Subcutaneous adipose tissue (tissue), 4 donors: Measurements from ENCODE around the gene CCDC59. TPM values are rescaled to one million over a fixed set of nuclear protein-coding genes. Genes with fewer than 3 reads are reported as not detected.

ENCODE experiments used
- total RNA-seq, 4 donors: library from RNA; depleted of rRNA; stranded (reverse); fragments of >200 nt; gene quantifications; one replicate each; pipeline ENCODE4 v1.1.0, GENCODE V29; 2016
- TF ChIP-seq, protein P1 (sequence below): fragments of 450-650 bp; IDR thresholded peaks from one replicate; pipeline ENCODE4 v1.5.1; 2016; ENCODE audit warnings: low read depth, mild to moderate bottlenecking, control low read depth, antibody characterized with exemption, moderate library complexity

The CCDC59 gene, protein sequence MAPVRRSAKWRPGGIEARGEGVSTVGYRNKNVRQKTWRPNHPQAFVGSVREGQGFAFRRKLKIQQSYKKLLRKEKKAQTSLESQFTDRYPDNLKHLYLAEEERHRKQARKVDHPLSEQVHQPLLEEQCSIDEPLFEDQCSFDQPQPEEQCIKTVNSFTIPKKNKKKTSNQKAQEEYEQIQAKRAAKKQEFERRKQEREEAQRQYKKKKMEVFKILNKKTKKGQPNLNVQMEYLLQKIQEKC
- total RNA-seq: 10 to 100 TPM; 37.1 to 74.0 (median 61.2) TPM

DNA sequence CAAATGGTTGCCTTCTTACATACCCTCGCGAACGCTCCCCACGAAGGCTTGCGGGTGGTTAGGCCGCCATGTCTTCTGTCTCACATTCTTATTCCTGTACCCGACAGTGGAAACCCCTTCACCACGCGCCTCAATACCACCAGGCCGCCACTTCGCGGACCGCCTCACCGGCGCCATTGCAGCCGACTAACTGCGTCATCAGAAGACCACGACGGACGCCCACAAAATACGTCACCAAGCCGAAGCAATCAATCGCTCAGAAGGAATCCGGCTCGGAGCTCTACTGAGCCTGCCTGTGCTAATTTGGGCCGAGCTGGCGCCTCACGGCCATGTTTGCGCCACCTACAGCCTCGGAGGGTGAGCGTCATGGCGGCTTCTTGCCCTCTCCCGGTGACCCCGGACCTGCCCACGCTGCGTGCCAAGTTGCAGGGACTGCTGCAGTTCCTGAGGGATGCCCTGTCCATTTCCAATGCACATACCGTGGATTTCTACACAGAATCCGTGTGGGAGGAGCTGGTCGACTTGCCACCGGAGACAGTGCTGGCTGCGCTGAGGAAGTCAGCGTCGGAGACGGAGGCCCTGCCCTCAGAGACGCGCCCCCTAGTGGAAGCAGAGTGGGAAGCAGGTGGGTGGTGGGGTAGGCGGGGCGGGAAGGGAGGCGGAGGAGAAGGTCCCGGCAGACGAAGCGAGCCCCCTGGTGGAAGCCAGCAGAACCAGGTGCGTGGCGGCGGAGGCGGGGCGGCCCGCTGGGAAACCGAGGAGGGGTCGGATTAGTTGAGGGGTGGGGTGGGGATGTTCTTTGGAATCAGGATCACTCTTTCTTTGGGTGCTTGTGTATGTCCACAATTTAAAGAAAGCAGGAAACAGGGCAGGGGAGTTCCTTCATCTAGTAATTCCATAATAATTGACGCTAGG lies at the start of gene CCDC59, which contains the start of gene METTL25:
CCDC59 (minus strand) TSS at position 188 of the 915 bp plus-strand sequence; CDS start at position 177, 11 bp downstream.
METTL25 (plus strand) TSS at position 330 of the 915 bp plus-strand sequence; CDS start at position 367, 37 bp downstream.
- TF ChIP-seq, protein P1, sequence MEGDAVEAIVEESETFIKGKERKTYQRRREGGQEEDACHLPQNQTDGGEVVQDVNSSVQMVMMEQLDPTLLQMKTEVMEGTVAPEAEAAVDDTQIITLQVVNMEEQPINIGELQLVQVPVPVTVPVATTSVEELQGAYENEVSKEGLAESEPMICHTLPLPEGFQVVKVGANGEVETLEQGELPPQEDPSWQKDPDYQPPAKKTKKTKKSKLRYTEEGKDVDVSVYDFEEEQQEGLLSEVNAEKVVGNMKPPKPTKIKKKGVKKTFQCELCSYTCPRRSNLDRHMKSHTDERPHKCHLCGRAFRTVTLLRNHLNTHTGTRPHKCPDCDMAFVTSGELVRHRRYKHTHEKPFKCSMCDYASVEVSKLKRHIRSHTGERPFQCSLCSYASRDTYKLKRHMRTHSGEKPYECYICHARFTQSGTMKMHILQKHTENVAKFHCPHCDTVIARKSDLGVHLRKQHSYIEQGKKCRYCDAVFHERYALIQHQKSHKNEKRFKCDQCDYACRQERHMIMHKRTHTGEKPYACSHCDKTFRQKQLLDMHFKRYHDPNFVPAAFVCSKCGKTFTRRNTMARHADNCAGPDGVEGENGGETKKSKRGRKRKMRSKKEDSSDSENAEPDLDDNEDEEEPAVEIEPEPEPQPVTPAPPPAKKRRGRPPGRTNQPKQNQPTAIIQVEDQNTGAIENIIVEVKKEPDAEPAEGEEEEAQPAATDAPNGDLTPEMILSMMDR: no peak

DNA sequence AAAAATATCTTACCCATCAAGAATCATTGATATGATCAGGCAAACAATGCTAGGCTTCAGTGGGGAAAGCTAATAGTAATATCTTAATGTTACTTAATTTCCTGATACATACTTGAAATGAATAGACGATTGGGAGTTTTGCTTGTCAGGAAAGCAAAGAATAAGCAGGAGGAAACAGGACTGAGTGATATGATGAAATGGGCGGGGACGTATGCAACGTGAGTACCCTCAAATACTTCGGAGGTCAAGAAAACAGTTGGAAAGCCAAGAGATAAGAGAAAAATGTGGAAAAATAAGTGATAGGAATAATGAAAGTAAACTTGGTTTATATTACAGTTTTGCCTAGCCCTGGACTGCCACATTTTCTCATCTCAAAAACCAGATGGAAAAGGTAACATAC lies 49.3 kb upstream of the CCDC59 start:
- TF ChIP-seq, protein P1: no peak

DNA sequence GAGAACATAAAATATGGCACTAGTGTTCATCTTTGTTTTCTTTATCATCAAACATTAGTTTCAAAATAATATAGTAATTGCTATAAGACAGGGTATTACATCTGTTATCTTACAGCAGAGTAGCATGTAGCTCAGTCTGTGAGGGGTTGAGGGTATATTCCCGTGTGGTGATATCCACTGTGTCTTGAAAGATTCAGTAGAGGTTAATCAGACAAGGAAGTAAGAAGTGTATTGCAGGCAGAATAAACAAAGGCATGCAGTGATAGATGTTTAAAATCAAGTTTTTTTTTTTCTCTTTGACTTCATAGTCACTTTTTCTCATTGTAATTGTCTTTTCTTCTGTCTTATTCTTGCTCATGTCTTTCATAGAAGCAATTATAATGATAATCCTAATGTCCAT lies 48.5 kb upstream of the CCDC59 start:
- TF ChIP-seq, protein P1: no peak

DNA sequence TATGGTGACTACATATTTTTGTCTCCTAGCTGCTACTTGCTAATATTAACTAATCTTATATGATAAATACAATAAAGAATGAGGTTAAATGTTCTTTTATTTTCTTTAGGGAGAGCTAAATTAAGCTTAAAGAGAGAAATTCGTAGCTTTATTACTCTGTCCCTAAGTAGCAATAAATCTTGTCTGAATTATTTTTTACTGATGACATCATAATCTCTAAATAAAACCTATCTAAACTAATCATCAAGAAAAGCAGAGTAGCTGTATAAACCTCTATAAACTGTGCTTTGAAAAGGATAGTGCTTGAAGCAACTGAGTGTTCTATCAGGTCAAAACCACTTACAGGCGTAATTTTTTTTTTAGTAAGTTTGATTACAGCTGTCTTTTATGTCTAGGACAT lies 42.6 kb upstream of the CCDC59 start:
- TF ChIP-seq, protein P1: no peak

DNA sequence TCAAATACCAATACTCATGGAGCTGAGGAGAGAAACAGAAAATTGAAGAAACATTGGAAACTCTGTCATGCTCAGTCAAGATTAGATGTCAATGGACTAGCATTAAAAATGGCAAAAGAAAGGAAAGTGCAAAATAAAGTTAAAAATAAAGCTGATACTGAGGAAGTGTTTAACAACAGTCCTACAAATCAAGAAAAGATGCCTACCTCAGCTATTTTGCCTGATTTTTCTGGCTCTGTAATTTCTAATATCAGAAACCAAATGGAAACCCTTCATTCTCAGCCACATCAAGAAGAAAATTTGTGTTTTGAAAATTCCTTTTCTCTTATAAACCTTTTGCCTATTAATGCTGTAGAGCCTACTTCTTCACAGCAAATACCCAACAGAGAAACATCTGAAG lies 40.7 kb upstream of the CCDC59 start:
- TF ChIP-seq, protein P1: no peak

DNA sequence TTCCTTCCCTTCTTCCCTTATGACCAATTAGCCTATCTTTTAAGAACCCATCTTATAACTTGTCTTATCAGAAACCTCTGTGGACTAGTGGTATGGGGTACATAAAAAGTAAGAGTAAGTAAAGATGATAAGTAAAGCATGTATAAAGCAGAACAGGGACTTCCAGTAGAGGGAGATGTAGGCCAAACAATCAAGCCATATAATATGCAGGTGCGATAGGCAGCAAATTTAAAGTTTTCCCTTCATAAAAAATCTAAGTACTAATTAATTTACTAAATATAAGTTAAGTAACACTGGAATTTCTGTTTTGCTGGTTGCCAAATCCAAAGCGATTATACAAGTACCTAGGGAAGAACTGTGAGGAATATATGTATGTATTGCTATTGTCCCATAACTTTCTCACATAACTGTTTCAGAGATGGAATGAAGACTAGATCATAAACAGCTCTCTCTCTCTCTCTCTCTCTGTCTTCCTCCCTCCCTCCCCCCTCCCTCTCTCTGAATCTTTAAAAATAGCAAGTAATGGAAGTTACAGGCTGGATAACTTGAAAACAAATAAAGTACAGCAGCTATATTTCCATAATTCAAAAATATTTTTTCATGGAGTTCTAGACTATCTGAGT lies 25.9 kb upstream of the CCDC59 start:
- TF ChIP-seq, protein P1: no peak

DNA sequence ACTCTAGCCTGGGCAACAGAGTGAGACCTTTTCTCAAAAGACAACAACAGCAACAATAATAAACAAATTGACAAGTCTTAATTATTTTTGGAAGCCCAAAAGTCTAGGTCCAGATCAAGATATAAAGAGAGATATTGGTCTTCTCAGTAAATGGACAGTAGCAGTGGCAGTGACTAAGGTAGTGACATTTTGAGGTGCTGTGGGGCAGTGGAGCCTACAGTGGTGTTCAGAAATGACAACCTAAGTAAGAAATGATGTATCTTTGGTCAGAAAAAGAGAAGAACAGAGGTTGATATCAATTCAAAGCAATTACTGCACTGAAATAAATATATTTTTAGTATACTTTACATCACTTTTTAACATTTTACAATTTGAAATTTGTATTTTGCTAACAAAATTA lies 20.8 kb upstream of the CCDC59 start:
- TF ChIP-seq, protein P1: no peak
